Ishikawa (cell line): Measurements from ENCODE around the gene CACNA2D4.

Experiments
- CEBPB ChIP-seq: IDR thresholded peaks from 2 replicates; pipeline ENCODE4 v1.6.1; 2012
- CREB1 ChIP-seq: IDR thresholded peaks from 2 replicates; pipeline ENCODE4 v1.6.1; 2012; ENCODE audit warnings: low read depth
- EGR1 ChIP-seq: IDR thresholded peaks from 2 replicates; pipeline ENCODE4 v1.6.1; 2012
- EP300 ChIP-seq: IDR thresholded peaks from 2 replicates; pipeline ENCODE4 v1.6.1; 2012; ENCODE audit warnings: borderline replicate concordance
- FOXM1 ChIP-seq: IDR thresholded peaks from 2 replicates; pipeline ENCODE4 v1.6.1; 2012; ENCODE audit warnings: low read depth, borderline replicate concordance
- MAX ChIP-seq: IDR thresholded peaks from 2 replicates; pipeline ENCODE4 v1.6.1; 2012
- NFIC ChIP-seq: IDR thresholded peaks from 2 replicates; pipeline ENCODE4 v1.6.1; 2012
- RAD21 ChIP-seq: IDR thresholded peaks from 2 replicates; pipeline ENCODE4 v1.6.1; 2012; ENCODE audit warnings: low read depth
- REST ChIP-seq: IDR thresholded peaks from 2 replicates; pipeline ENCODE4 v1.6.1; 2012; ENCODE audit warnings: low read depth, mild to moderate bottlenecking
- TAF1 ChIP-seq: IDR thresholded peaks from 2 replicates; pipeline ENCODE4 v1.6.1; 2012; ENCODE audit warnings: low read depth, mild to moderate bottlenecking
- TCF12 ChIP-seq: IDR thresholded peaks from 2 replicates; pipeline ENCODE4 v1.6.1; 2012; ENCODE audit warnings: low read depth
- TEAD4 ChIP-seq: IDR thresholded peaks from 2 replicates; pipeline ENCODE4 v1.6.1; 2012
- YY1 ChIP-seq: IDR thresholded peaks from 2 replicates; pipeline ENCODE4 v1.6.1; 2012; ENCODE audit warnings: low read depth
- ZBTB7A ChIP-seq: IDR thresholded peaks from 2 replicates; pipeline ENCODE4 v1.6.1; 2012; ENCODE audit warnings: low read depth
- TF ChIP-seq, protein P1 (sequence below): IDR thresholded peaks from 2 replicates; pipeline ENCODE4 v1.6.1; 2012

Gene CACNA2D4

GRCh38 chr12:1855241-1855640, 63.2 kb downstream of the CACNA2D4 start:
- TF ChIP-seq YY1 (no peak), CREB1 (no peak), ZBTB7A (no peak), EP300 (no peak), FOXM1 (no peak), TCF12 (no peak), TEAD4 (no peak), NFIC (no peak), RAD21 (no peak), TAF1 (no peak), MAX (no peak), EGR1 (no peak), CEBPB (no peak), REST (no peak)
- TF ChIP-seq, protein P1, sequence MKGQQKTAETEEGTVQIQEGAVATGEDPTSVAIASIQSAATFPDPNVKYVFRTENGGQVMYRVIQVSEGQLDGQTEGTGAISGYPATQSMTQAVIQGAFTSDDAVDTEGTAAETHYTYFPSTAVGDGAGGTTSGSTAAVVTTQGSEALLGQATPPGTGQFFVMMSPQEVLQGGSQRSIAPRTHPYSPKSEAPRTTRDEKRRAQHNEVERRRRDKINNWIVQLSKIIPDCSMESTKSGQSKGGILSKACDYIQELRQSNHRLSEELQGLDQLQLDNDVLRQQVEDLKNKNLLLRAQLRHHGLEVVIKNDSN = no peak

DNA sequence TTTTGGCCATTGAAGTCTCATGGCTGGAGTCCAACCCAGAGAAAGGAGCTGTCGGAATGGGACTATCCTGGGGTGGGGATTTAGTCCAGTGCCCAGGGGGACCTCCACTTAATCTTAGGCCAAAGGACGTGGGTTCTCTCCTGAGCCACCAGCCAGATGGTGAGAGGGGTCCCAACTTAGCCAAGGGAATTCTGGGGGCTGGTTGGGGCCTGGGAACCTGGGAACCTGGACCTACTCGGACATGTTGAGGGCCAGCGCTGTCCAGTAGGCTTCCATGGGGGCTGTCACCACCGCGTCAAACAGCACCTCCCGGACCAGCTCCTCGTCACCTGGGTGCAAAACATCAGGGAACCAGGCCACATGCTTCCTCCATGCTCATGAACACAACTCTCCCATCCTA, 64.7 kb downstream of the CACNA2D4 start:
- no peak for TF ChIP-seq ZBTB7A

DNA sequence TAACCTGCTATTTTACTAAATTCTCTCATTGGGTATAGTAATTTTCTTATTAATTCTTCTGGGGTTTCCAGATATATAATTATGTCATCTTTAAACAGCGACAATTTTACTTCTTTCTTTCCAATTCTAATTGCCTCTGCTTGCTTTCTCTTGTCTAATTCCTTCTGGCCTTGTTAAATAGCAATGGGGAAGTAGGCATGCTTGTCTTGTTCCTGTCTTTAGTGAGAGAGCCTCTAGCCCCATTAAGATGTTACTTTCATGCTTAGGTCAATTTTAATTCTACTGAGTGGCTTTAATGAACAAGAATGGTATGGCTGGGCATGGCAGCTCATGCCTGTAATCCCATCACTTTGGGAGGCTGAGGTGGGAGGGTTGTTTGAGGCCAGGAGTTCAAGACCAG, 66.4 kb downstream of the CACNA2D4 start:
- no peak for TF ChIP-seq TEAD4
- TF ChIP-seq RAD21 = no peak
- TF ChIP-seq, protein P1 = no peak
- no peak for TF ChIP-seq REST
- TF ChIP-seq ZBTB7A = no peak
- no peak for TF ChIP-seq EP300

DNA sequence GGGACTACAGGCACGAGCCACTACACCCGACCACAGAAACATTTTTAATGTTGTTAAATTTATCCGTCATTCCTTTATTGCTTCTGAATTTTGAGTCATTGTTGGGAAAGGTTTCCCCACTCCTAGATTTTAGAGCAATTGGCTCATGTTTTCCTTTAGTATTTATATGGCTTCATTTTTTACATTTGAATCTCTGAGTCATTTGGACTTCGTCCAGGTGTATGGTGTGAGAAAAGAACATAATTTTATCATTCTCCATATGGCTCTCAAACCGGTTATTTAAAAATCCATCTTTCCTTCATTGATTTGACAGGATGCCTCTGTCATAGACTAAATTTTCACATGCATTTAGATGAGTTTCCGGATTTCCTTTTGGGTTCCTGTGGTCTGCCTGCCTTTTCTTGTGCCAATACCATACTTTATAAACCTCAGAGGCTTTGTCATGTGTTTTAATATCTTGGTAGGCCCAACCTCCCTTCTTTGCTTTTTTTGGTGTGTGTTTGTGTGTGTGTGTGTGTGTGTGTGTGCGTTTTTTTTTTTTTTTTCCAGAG, 67.2 kb downstream of the CACNA2D4 start:
- TF ChIP-seq TCF12 = no peak
- TF ChIP-seq CREB1 = no peak
- no peak for TF ChIP-seq NFIC
- no peak for TF ChIP-seq ZBTB7A
- TF ChIP-seq TAF1 = no peak
- no peak for TF ChIP-seq EGR1
- TF ChIP-seq CEBPB = no peak
- TF ChIP-seq, protein P1 = no peak
- no peak for TF ChIP-seq TEAD4

GRCh38 chr12:1848745-1849144, 69.7 kb downstream of the CACNA2D4 start:
- TF ChIP-seq TEAD4 (no peak), NFIC (no peak), YY1 (no peak), CEBPB (no peak), EGR1 (no peak), TCF12 (no peak), ZBTB7A (no peak), EP300 (no peak), TAF1 (no peak)

GRCh38 chr12:1848146-1848545, 70.3 kb downstream of the CACNA2D4 start:
- no peak for TF ChIP-seq TCF12
- TF ChIP-seq FOXM1 = no peak
- TF ChIP-seq EGR1 = no peak
- TF ChIP-seq ZBTB7A = no peak
- TF ChIP-seq TAF1 = no peak
- no peak for TF ChIP-seq TEAD4

GRCh38 chr12:1847411-1847810, 71.0 kb downstream of the CACNA2D4 start:
- no peak for TF ChIP-seq TEAD4
- TF ChIP-seq EP300 = no peak
- no peak for TF ChIP-seq TAF1
- no peak for TF ChIP-seq ZBTB7A
- TF ChIP-seq REST = no peak
- TF ChIP-seq EGR1 = no peak
- TF ChIP-seq CREB1 = no peak
- no peak for TF ChIP-seq MAX
- no peak for TF ChIP-seq FOXM1
- TF ChIP-seq TCF12 = no peak
- TF ChIP-seq YY1 = no peak
- no peak for TF ChIP-seq NFIC
- TF ChIP-seq RAD21 = no peak
- TF ChIP-seq, protein P1 = no peak
